Activated CD4-positive, alpha-beta T cell treated with anti-CD3 and anti-CD28 coated beads, Interleukin-2, Interleukin-4, amounts not matched to agents 100 ng/mL and 50 ng/mL, durations not matched to agents 16 hours and 8 hours (primary cell): ENCODE measurements around the gene GPR68.
"Not testable (repeated sequence)": the region's sequence is repeated elsewhere in the genome, so short reads cannot be mapped to it uniquely, and the experiment has no call there.

ENCODE experiments used
- DNase-seq: peaks from one replicate; pipeline ENCODE4 v3.0.0-alpha.2; 2020; ENCODE audit warnings: low spot score

Gene GPR68

DNA sequence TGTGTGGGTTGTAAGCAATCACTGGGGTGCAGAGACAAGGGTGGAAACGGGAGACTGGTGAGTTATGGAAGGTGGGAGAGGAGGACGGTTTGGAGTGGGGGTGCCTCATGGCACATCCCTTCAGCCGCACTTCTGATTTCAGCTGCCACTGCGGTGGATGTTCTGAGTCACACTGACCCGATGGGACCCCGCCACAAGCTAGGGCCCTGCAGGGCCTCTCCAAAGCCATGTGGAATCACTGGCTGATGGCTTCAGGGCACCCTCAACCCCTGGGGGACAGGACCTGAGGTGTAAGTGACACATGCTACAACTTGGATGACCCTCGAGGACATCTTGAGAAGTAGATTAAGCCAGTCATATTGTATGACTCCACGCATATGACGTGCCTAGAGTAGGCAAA is 53.7 kb downstream of the GPR68 start:
- DNase-seq: no peak

DNA sequence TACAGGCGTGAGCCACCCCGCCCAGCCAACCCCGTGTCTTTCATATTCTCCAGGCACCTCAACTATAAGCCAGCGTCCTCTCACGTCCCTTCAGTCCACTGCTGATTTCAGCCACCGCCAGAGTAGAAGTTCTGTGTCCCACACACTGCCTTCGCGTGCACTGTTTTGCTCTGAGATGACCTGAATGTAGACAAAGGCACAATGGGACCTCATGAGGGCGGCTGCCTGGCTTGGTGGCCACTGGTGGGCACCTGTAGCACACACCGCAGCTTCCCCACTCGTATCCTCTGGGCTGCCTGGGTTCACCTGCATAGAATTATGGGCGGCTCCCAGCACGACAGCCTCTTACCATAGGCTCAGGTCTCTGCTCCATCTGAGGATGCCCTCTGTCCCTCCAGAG is 57.2 kb downstream of the GPR68 start:
- DNase-seq: no peak

DNA sequence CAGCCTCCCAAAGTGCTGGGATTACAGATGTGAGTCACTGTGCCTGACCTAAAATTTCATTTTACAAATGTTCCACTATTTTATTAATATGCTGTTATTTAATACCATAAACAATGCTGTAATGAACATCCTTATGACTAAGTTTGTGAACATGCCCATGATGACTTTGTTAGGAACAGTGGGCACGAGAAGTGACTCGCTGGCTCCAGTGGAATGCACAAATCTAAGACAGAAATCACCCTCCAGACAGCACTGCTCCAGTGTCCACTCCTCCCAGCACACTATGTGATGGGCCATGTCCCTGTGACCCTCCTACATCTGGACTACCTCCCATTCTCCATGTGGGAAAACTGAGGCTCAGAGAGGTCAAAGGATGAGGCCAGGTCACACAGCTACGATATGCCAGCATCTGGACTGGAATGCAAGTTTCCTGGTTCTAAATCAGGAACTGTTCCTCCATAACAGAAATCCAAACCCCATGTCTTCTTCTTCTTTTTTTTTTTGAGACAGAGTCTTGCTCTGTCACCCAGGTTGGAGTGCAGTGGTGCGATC is 57.9 kb downstream of the GPR68 start:
- no peak for DNase-seq

DNA sequence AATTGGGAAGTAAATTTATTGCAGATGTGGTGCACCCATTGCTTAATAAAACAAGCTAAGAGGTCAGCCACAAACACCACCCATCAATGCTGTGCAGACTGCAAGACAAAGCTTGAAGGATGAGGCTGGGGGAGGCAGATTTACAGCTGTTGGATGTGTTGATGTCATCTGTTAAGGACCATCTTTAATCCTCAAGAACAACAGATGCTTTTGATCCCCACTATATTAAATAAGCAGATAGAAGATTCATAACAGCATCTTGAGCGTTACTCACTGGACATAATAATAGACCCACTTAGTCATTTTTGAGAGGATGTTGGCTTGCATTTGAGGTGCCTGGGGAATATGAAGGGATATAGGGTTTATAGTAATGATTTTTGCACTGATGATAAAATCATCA is 58.8 kb downstream of the GPR68 start:
- no peak for DNase-seq

DNA sequence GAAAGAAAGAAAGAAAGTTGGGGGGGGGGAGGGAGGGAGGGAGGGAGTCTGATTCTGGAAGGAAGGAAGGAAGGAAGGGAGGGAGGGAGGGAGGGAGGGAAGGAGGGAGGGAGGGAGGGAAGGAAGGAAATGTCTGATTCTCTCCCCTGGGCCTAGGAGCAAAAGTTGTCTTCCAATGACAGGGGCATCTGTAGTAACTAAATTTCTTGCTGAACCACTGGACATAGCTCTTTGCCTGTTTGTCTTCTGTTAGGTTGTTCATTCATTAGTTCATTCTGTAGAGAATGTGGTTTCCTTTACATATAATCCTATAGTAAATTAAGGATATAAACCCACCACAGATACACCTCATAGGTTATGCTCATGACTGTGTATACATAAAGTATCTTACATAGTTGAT is 59.9 kb downstream of the GPR68 start:
- no peak for DNase-seq

DNA sequence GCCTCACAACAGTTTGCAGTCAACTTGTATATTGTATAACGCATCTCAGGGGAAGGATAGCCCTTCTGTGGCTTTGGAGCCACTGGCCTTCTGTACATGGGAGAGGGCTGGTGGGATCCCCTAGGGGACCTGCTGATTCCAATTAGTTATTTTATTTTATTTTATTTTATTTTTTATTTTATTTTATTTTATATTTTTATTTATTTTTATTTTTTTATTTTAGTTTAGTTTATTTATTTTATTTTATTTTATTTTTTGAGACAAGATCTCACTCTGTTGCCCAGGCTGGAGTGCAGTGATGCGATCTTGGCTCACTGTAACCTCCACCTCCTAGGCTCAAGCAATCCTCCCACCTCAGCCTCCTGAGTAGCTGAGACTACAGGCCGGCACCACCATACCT is 61.8 kb downstream of the GPR68 start:
- not testable (repeated sequence) for DNase-seq
